Right atrium auricular region (tissue), 2 donors: Measurements from ENCODE around the gene CLMP. TPM values are rescaled to one million over a fixed set of nuclear protein-coding genes. Genes with fewer than 3 reads are reported as not detected.

Experiments
- DNase-seq: peaks from one replicate; pipeline ENCODE4 v3.0.0-alpha.2; 2019; ENCODE audit warnings: low spot score
- H3K27ac ChIP-seq, 2 donors: fragments of 200-600 bp; sonication (generic); 1 replicate in 1 of 2; 2 replicates in 1 of 2; pipeline ENCODE4 v1.5.1; 2016 to 2019
- H3K27me3 ChIP-seq, 2 donors: fragments of 200-600 bp; sonication (generic); one replicate each; pipeline versions ENCODE4 v1.5.1 to v1.6.0; 2017 to 2019
- H3K36me3 ChIP-seq: fragments of 200-600 bp; sonication (generic); one replicate; pipeline ENCODE4 v1.5.1; 2016
- H3K4me1 ChIP-seq, 2 donors: fragments of 200-600 bp; sonication (generic); one replicate each; pipeline versions ENCODE4 v1.5.1 to v1.6.0; 2017 to 2019
- H3K4me3 ChIP-seq, 2 donors: fragments of 200-600 bp; sonication (generic); 1 replicate in 1 of 2; 2 replicates in 1 of 2; pipeline ENCODE4 v1.5.1; 2017 to 2019; ENCODE audit warnings: mild to moderate bottlenecking in 1 of 2, moderate library complexity in 1 of 2
- H3K9me3 ChIP-seq, 2 donors: fragments of 200-600 bp; sonication (generic); one replicate each; pipeline ENCODE4 v1.5.1; 2019
- total RNA-seq, 2 donors: library from RNA; depleted of rRNA; stranded (reverse); fragments of >200 nt; gene quantifications; one replicate each; pipeline ENCODE4 v1.1.0, GENCODE V29; 2016
- TF ChIP-seq, protein P1 (sequence below), 2 donors: fragments of 200-600 bp; sonication (generic); IDR thresholded peaks; one replicate each; pipeline ENCODE4 v1.5.1; 2019; ENCODE audit warnings: antibody characterized with exemption in 2 of 2

The CLMP gene
- total RNA-seq, 2 donors from 2014 or later = 8.4 to 34.3 TPM

DNA sequence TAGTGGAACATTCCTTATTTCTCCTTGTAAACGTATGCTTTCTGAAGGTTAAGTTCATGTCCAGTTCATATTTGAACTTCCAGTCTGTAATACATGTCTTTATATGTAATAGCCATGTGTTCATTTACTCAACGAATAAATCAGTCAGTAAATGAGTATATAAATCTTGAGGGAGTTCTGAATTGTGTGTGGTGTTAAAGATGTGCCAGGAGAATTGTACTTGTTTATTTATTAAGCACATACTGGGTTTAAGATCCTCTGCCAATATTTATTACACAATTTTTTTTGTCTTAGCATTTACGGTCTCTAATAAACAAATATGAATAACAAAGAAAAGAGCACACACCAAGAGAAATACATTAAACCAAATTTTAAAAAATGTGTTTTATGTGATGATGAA is 26.5 kb upstream of the CLMP start:
- Histone ChIP-seq H3K9me3 (peaks cover 0 to 14% of the 10 kb centered on the region in 2 donors), H3K4me3 (no peak overlapping the region), H3K4me1 (peaks cover 0 to 5% of the 10 kb centered on the region in 2 donors), H3K27me3 (no peaks in the 10 kb centered on the region), H3K36me3 (no peaks in the 10 kb centered on the region), H3K27ac (no peak overlapping the region)
- DNase-seq = no peak
- TF ChIP-seq, protein P1, sequence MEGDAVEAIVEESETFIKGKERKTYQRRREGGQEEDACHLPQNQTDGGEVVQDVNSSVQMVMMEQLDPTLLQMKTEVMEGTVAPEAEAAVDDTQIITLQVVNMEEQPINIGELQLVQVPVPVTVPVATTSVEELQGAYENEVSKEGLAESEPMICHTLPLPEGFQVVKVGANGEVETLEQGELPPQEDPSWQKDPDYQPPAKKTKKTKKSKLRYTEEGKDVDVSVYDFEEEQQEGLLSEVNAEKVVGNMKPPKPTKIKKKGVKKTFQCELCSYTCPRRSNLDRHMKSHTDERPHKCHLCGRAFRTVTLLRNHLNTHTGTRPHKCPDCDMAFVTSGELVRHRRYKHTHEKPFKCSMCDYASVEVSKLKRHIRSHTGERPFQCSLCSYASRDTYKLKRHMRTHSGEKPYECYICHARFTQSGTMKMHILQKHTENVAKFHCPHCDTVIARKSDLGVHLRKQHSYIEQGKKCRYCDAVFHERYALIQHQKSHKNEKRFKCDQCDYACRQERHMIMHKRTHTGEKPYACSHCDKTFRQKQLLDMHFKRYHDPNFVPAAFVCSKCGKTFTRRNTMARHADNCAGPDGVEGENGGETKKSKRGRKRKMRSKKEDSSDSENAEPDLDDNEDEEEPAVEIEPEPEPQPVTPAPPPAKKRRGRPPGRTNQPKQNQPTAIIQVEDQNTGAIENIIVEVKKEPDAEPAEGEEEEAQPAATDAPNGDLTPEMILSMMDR (IDR thresholded peaks at IDR 0.05) = no peak

DNA sequence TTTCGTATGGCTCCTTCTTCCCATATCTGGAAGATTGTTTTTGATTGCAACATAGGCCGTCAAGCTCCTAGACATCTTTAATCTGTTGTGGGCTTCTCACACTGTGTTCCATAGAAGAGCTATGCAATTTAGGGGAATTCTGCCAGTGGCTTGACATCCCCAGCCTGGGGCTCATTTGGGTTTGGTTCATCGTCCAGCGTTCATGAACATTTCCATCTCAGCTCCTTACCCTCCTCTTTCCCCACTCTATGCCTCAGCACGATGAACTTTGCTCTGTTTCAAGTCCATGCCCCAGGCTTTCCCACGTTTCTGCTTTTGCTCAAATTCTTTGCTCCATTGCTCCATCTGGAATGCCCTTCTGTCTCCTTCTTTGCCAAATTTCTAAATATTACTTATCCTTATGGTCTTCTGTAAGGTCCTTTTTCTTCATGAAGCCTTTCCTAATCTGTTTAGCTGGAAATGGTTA is 26.1 kb upstream of the CLMP start:
- H3K27ac ChIP-seq = no peak overlapping the region
- peaks cover 0 to 5% of the 10 kb centered on the region in 2 donors for H3K4me1 ChIP-seq

DNA sequence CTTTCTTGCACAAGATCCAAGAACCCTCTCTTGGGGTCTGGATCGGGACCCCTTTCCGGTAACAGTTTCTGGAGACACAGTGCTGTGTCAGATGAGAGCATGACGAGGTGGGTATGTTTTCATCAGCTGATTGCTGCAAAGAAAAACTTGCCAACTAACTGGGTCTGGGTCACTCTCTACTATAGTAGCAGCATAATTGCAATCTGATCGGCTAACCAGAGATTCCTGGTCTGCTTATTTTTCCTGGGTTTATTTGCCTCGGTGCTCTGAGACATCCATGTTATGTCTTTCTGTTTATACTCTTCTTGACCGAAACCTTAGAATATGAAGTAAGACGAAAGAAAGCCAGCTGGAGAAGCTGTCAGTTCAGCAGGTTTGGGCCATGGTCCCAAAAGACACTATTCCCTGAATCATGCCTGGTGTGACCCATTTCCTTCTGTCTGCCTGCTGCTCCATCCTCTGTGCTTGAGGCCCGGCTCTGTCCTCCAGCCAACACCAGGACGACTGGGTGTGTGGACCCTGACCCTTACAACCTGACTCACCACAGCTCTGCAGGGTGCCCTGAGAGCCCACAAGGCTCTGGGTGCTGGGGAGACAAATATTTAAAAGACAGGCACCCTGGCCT is 24.1 kb upstream of the CLMP start:
- peaks cover 0 to 5% of the 10 kb centered on the region in 2 donors for H3K4me1 ChIP-seq
- peaks cover 0 to 14% of the 10 kb centered on the region in 2 donors for H3K9me3 ChIP-seq
- no peak overlapping the region for H3K27ac ChIP-seq
- TF ChIP-seq, protein P1 (IDR thresholded peaks at IDR 0.05) = no peak
- no peak for DNase-seq
- H3K4me3 ChIP-seq = no peak overlapping the region
- no peaks in the 10 kb centered on the region for H3K27me3 ChIP-seq
- H3K36me3 ChIP-seq = no peaks in the 10 kb centered on the region

More for the DNA sequence above, 26.1 kb upstream of the CLMP start:
- H3K4me3 ChIP-seq = no peak overlapping the region
- H3K27me3 ChIP-seq = no peaks in the 10 kb centered on the region
- H3K9me3 ChIP-seq = peaks cover 0 to 14% of the 10 kb centered on the region in 2 donors
- DNase-seq = no peak
- H3K36me3 ChIP-seq = no peaks in the 10 kb centered on the region
- TF ChIP-seq, protein P1 (IDR thresholded peaks at IDR 0.05) = no peak

DNA sequence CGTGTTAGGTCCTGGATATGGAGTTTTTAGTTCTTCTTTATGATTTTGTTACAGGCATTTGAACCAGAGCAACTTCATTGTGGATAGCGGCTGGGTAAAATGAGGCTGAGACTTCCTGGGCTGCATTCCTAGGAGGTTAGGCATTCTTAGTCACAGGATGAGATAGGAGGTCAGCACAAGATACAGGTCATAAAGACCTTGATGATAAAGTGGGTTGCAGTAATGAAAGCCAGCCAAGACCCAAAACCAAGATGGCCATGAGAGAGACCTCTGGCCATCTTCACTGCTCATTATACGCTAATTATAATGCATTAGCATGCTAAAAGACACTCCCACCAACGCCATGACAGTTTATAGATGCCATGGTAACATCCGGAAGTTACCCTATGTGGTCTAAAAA is 23.4 kb upstream of the CLMP start:
- no peak overlapping the region for H3K27ac ChIP-seq
- no peaks in the 10 kb centered on the region for H3K27me3 ChIP-seq
- H3K4me1 ChIP-seq = peaks cover 0 to 5% of the 10 kb centered on the region in 2 donors
- no peak for DNase-seq
- no peak overlapping the region for H3K4me3 ChIP-seq
- H3K9me3 ChIP-seq = peaks cover 0 to 14% of the 10 kb centered on the region in 2 donors
- no peaks in the 10 kb centered on the region for H3K36me3 ChIP-seq
- TF ChIP-seq, protein P1 (IDR thresholded peaks at IDR 0.05) = no peak

DNA sequence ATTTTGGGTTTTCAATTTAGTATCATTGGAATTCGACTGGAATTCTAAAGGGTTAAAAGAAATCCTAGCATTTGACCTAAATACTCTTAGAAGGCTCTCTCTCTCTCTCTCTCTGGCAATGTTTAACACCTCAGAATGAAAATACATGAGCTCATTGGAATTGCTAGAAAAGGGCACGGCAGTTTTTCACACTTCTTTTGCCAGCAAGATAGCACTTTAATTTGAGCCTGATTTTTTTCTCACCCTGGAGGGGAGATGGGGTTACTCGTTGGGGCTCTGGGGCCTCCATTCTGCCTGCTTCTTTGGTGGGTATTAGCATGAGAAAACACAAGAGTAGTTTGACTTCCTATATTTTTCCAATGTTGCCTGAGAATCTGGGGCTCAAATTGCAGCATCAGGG is 22.8 kb upstream of the CLMP start:
- no peak overlapping the region for H3K27ac ChIP-seq
- H3K4me1 ChIP-seq = peaks cover 0 to 5% of the 10 kb centered on the region in 2 donors
- H3K4me3 ChIP-seq = no peak overlapping the region
- H3K9me3 ChIP-seq = peaks cover 0 to 14% of the 10 kb centered on the region in 2 donors
- no peaks in the 10 kb centered on the region for H3K27me3 ChIP-seq
- no peak for DNase-seq
- no peaks in the 10 kb centered on the region for H3K36me3 ChIP-seq
- TF ChIP-seq, protein P1 (IDR thresholded peaks at IDR 0.05) = no peak

DNA sequence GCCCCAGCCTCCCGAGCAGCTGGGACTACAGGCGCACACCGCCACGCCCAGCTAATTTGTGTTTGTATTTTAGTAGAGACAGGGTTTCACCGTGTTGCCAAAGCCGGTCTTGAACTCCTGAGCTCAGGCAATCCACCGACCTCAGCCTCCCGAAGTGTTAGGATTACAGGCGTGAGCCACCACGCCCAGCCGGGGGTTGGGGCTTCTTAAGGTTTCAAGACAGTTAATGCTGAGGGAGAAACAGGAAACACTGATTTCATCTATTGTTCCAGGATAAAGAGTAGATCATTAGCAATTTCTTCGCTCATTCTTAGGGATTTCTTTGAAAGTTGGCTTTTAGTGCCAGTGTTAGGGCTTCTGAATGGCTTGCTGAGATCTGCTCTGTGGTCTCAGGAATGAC is 21.2 kb upstream of the CLMP start:
- H3K27me3 ChIP-seq = no peaks in the 10 kb centered on the region
- H3K9me3 ChIP-seq = peaks cover 0 to under 1% of the 10 kb centered on the region in 2 donors
- no peaks in the 10 kb centered on the region for H3K36me3 ChIP-seq
- no peak for DNase-seq
- TF ChIP-seq, protein P1 (IDR thresholded peaks at IDR 0.05) = no peak
- no peak overlapping the region for H3K27ac ChIP-seq
- H3K4me3 ChIP-seq = no peak overlapping the region
- peaks cover 0 to 5% of the 10 kb centered on the region in 2 donors for H3K4me1 ChIP-seq
